ENCODE results near the gene AK8.
"Not testable (repeated sequence)": the region's sequence is repeated elsewhere in the genome, so short reads cannot be mapped to it uniquely, and the experiment has no call there.

The AK8 gene

DNA sequence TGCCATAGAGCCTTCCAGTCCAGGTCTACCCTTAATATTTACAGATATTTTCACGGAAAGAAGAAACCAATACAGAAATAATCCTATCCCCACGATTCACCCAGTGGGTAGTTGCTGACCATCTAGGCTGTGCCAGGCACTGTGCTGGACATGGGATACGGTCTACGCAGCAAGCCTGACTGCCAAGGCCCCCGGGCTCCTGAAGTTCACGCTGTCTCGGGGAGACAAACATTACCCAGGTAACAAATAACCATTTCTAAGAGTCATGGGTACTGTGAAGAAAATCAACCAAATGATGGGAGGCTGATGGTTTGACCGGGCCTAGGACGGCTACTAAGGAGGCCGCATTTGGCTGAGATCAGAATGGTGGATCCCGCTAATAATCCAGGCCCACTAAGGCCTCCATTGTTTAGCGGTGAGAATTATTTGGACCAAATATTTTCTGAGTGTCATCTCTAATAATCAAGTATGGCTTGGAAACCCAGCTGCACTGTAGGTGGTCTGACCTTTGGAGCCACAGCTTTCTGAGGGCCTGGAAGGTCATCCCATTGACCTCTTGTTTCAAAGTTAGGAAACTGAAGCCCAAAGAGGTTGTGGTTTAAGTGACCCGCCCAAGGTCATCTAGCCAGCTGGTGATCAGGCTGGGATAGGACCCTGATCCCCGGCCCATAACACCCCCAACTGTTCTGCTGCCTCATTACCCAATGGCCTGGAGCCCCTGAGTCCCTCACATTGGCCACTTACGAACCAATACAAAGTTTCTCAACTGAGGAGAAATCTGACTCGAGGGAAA, 82.4 kb downstream of the AK8 start:
- DNase-seq, result no peak

DNA sequence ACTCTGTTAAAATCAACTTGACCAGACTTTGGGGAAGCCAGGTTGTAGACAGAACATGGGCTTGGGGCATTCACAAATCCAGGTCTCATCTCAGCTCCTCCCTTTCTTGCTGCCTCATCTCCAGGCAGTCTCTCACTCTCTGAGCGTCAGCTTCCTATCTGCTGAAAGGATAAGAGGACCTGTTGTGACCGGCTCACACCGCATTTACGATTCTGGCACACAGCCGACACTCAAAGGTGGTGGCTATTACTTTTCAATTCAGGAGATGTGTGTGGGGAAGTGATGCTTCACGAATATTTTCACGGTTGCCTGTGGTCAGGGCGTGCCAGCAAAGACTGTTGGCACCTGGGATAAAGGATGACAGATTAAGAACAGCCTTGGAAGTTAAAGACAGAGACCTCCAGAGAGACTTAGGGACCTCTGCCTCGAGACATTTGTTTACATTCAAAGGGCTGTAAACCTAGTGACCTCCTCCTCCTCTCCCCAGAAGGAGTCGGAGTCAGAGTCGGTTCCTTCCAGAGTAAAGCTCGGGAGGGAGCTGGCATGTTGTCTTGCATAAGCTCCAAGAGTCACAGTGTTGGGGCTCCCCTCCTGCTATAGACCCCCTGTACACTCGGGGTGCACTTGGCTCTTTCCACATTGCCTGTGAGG, 83.2 kb downstream of the AK8 start:
- no peak for DNase-seq

- no peak for DNase-seq
These were observed 84.2 kb downstream of the AK8 start for GRCh38 chr9:132793606-132794580.

DNA sequence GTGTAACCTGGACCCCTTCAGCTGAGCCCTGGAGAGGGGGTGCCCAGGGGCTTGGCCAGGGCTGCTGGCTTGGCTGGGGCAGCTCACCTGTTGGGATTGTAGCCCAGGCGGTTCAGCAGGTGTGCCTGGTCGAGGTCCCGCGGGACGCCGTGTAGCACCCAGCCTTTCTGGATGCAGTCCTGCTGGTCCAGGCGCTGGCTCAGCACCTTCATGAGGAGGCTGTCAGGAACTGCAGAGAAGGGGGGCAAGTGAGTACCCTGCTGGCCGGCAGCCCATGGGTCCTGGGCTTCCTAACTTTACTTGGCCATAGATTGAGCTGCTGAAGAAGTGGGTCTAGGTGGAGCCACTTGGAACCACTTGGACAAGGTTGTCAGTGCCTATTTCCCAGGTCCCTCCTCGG, 85.5 kb downstream of the AK8 start:
- no peak for DNase-seq

- DNase-seq, result no peak
These were observed 86.3 kb downstream of the AK8 start for GRCh38 chr9:132791699-132792240.

DNA sequence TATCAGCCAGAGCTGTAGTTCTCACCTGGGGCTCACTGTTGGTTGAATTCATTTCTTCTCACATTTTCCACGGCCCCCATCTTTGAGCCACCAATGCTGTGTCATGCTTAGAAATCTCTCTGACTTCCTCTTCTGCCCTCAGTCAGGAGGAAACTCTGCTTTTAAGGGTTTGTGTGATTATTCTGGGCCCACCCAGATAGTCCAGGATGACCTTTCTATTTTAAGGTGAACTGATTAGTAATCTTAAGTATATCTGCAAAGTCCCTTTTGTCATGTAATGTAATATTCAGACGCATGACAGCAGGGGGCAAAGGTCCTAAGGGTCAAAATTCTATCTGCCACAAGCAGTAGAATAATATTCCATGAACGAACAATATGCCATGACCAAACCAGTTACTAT, 88.4 kb downstream of the AK8 start:
- no peak for DNase-seq

DNA sequence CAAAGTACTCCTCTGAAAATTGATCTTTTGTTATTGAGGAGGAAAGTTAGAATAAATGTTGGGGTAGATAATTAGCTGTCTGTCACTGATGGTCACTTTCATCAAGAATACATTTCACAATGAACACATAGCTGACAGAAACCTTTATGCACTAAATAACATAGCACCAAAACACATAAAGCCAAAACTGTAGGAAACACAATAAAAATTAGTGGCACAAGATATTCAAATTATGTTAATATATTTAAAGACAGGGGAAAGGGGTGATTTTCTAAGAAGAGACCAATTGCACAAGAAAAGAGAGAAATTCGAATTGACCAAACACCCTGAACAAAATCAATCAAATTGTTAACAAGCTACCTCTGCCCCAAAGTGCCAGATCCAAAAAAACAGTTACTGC, 89.7 kb downstream of the AK8 start:
- no peak for DNase-seq

- no peak for DNase-seq
These were observed 90.3 kb downstream of the AK8 start for GRCh38 chr9:132787748-132788159.

DNA sequence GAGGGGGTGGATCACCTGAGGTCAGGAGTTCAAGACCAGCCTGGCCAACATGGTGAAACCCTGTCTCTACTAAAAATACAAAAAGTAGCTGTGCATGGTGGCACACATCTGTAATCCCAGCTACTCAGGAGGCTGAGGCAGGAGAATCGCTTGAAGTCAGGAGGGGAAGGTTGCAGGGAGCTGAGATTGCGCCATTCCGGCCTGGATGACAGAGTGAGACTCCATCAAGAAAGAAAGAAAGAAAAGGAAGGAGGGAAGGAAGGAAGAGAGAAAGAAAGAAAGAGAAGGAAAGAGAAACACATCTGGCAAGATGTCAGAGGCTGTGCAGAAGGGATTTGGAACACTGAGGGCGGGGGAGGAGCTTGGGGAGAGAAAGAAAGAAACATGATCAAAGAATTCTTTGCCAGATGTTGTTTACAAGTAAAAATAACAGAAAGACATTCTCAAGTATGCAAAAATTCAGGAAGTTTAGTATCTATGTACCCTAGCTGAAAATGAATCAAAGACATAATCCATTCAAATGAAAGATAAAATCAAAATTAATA, 93.7 kb downstream of the AK8 start:
- no peak for DNase-seq

- DNase-seq, result no peak
These were observed 95.1 kb downstream of the AK8 start for GRCh38 chr9:132783006-132783405.

DNA sequence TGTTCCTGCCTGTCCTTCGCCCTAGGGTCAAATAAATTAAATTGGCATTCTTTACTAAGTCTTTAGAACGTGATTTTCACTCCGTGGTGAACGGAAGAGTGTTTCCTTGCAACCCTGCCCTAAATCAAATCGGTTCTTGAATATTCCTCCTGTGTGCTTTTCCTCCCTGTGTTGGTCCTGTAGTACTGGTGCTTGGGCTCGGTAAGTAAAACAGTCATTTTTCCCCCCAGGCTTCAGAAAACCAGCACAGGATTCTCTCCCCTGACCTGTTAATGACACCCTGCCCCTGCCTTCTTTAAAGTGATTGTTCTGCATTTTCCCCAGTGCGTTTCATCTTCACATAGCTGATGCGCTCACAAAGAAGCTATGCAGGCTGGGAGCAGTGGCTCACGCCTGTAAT, 96.0 kb downstream of the AK8 start:
- DNase-seq, result no peak

DNA sequence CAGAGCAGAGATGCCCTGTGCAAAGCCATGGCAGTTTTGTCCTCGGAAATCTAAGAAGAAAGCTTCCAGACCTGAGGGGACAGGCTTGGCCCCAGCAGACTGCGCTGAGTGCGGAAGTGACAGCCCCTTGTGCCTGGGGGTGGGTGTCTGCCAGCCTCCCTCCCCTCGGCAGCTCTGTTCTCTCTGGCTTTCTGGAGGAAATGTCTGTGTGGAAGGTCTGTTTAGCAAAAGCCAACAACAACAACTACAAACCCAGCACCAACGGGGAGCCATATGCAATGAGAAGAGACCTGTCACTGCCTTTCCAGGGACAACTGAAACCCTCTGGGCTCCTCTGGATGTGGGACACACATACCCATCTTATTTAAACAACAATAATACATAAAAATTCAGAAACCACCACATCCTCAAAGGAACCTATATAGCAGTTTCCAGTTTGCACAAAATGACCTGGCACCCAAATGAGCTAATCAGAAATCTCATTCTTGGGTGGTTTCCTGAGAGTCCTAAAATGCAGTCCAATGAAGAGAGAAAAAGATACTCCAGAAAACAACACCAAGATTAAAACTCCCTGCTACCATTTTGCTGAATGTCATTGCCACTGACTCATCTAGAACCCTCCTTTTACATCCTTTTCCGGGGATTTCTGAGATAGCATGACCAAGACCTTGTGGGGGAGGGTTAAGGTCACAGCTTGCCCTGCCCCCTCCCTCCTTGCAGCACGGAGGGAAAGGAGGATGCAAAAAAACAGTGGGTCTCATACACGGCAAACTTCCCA, 97.7 kb downstream of the AK8 start:
- DNase-seq, result no peak

GRCh38 chr9:132776891-132777290, 101.2 kb downstream of the AK8 start:
- DNase-seq, result no peak

DNA sequence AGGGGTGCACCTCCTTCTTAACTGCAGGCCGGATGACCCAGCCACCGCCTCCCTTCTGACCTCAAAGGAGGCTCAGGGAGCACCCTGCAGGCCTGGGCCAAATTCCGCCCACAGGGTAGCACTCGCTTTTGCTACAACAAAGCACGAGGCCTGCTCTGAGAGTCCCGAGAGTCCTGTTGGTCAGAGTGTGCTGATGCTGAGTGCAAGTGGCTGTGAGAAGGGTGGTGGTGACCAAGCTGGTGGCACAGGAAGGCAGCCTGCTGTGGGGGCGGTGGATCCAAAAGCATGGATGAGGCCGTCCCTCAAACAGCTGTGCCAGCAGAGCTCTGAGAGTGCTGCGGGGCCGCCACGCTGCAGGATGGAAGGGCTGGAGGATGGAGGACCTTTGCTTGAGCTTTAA, 101.8 kb downstream of the AK8 start:
- no peak for DNase-seq

DNA sequence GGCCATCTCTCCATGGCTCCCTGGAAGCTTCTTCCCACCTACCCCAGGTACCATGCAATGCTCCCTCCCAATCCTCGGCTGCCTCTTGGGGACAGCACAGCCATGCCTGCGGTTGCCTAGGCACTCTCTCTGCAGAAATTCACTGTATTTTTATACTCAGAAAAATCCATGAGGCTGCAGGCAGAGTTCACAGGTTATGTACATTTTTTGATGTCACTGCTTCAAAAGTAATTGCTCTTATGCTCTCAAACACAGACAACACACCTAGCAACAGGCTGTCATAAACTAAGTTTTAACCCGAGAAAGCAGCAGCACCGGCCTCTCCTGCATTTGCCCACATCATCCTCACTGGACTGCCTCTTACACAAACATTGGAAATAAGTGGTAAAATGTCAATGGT, 102.4 kb downstream of the AK8 start:
- DNase-seq, result no peak

DNA sequence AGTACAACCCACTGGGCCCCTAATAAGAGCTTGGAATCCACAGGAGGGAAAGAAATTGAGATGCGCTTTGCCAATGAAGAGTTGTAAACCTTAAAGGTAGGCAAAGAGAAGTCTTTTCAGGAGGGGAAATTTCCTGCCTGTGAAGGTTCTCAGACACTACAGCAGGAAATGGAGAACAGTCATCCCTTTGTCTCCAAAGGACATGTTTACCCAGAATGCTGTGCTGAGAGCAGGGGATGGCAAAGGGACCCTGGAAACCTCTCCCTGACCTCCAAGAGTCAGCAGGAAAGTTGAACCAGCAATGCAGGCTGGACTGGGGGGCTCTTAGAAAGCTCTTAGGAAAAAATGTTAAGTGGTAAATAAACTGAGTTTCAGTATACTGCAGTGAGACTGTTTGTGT, 103.2 kb downstream of the AK8 start:
- no peak for DNase-seq

- no peak for DNase-seq
These were observed 104.2 kb downstream of the AK8 start for GRCh38 chr9:132773764-132774339.

GRCh38 chr9:132773093-132773492, 105.0 kb downstream of the AK8 start:
- no peak for DNase-seq

GRCh38 chr9:132771752-132772151, 106.3 kb downstream of the AK8 start:
- DNase-seq, result not testable (repeated sequence)

GRCh38 chr9:132770770-132771310, 107.2 kb downstream of the AK8 start:
- no peak for DNase-seq

All from NCI-H774 (cell line).